ENCODE results near the gene P3H2. TPM values are rescaled to one million over a fixed set of nuclear protein-coding genes. Genes with fewer than 3 reads are reported as not detected.

P3H2 gene
- total RNA-seq, 1 experiment from 2014 or later, result 44.7 TPM

GRCh38 chr3:190116551-190117067, 4.1 kb downstream of the P3H2 start:
- peak; percentile 36 for DNase-seq
- Histone ChIP-seq H3K27me3 (ENCODE audit: control insufficient read depth, insufficient read depth, low read length) (peaks cover 11% of the 10 kb centered on the region; the same call in 1 of the 2 replicates), H3K4me3 (ENCODE audit: insufficient read depth, low read depth, low read length) (no peak overlapping the region), H3K36me3 (replicated peaks; ENCODE audit: control insufficient read depth, insufficient read depth, low read length) (no peaks in the 10 kb centered on the region)

- no peaks in the 10 kb centered on the region for H3K27me3 ChIP-seq (ENCODE audit: control insufficient read depth, insufficient read depth, low read length)
- DNase-seq, result no peak
- H3K36me3 ChIP-seq (replicated peaks; ENCODE audit: control insufficient read depth, insufficient read depth, low read length), result no peaks in the 10 kb centered on the region
- H3K4me3 ChIP-seq (ENCODE audit: insufficient read depth, low read depth, low read length), result no peak overlapping the region
Measured at GRCh38 chr3:190110826-190111225, 9.9 kb downstream of the P3H2 start.

- no peak overlapping the region for H3K4me3 ChIP-seq (ENCODE audit: insufficient read depth, low read depth, low read length)
- H3K27me3 ChIP-seq (ENCODE audit: control insufficient read depth, insufficient read depth, low read length), result no peaks in the 10 kb centered on the region
- H3K36me3 ChIP-seq (replicated peaks; ENCODE audit: control insufficient read depth, insufficient read depth, low read length), result no peaks in the 10 kb centered on the region
- DNase-seq, result no peak
Measured at GRCh38 chr3:190109441-190109840, 11.3 kb downstream of the P3H2 start.

- Histone ChIP-seq H3K27me3 (ENCODE audit: control insufficient read depth, insufficient read depth, low read length) (no peaks in the 10 kb centered on the region), H3K36me3 (replicated peaks; ENCODE audit: control insufficient read depth, insufficient read depth, low read length) (no peaks in the 10 kb centered on the region), H3K4me3 (ENCODE audit: insufficient read depth, low read depth, low read length) (no peak overlapping the region)
- no peak for DNase-seq
Measured at GRCh38 chr3:190108804-190109203, 11.9 kb downstream of the P3H2 start.

- H3K27me3 ChIP-seq (ENCODE audit: control insufficient read depth, insufficient read depth, low read length), result no peaks in the 10 kb centered on the region
- no peaks in the 10 kb centered on the region for H3K36me3 ChIP-seq (replicated peaks; ENCODE audit: control insufficient read depth, insufficient read depth, low read length)
- DNase-seq, result no peak
- H3K4me3 ChIP-seq (ENCODE audit: insufficient read depth, low read depth, low read length), result no peak overlapping the region
Measured at GRCh38 chr3:190105876-190106275, 14.8 kb downstream of the P3H2 start.

GRCh38 chr3:190101320-190102011, 19.2 kb downstream of the P3H2 start:
- no peak overlapping the region for H3K4me3 ChIP-seq (ENCODE audit: insufficient read depth, low read depth, low read length)
- no peaks in the 10 kb centered on the region for H3K27me3 ChIP-seq (ENCODE audit: control insufficient read depth, insufficient read depth, low read length)
- H3K36me3 ChIP-seq (replicated peaks; ENCODE audit: control insufficient read depth, insufficient read depth, low read length), result no peaks in the 10 kb centered on the region
- DNase-seq, result no peak

- Histone ChIP-seq H3K4me3 (ENCODE audit: insufficient read depth, low read depth, low read length) (no peak overlapping the region), H3K36me3 (replicated peaks; ENCODE audit: control insufficient read depth, insufficient read depth, low read length) (no peaks in the 10 kb centered on the region), H3K27me3 (ENCODE audit: control insufficient read depth, insufficient read depth, low read length) (no peaks in the 10 kb centered on the region)
- no peak for DNase-seq
Measured at GRCh38 chr3:190099099-190099498, 21.6 kb downstream of the P3H2 start.

- peak; percentile 64 for DNase-seq
- Histone ChIP-seq H3K36me3 (replicated peaks; ENCODE audit: control insufficient read depth, insufficient read depth, low read length) (no peaks in the 10 kb centered on the region), H3K27me3 (ENCODE audit: control insufficient read depth, insufficient read depth, low read length) (no peaks in the 10 kb centered on the region), H3K4me3 (ENCODE audit: insufficient read depth, low read depth, low read length) (no peak overlapping the region)
Measured at GRCh38 chr3:190097617-190098016, 23.1 kb downstream of the P3H2 start.

- Histone ChIP-seq H3K4me3 (ENCODE audit: insufficient read depth, low read depth, low read length) (no peak overlapping the region), H3K27me3 (ENCODE audit: control insufficient read depth, insufficient read depth, low read length) (no peaks in the 10 kb centered on the region), H3K36me3 (replicated peaks; ENCODE audit: control insufficient read depth, insufficient read depth, low read length) (no peaks in the 10 kb centered on the region)
- DNase-seq, result no peak
Measured at GRCh38 chr3:190097025-190097424, 23.7 kb downstream of the P3H2 start.

GRCh38 chr3:190096345-190096744, 24.4 kb downstream of the P3H2 start:
- no peak for DNase-seq
- Histone ChIP-seq H3K4me3 (ENCODE audit: insufficient read depth, low read depth, low read length) (no peak overlapping the region), H3K36me3 (replicated peaks; ENCODE audit: control insufficient read depth, insufficient read depth, low read length) (no peaks in the 10 kb centered on the region), H3K27me3 (ENCODE audit: control insufficient read depth, insufficient read depth, low read length) (no peaks in the 10 kb centered on the region)

- no peak for DNase-seq
- Histone ChIP-seq H3K4me3 (ENCODE audit: insufficient read depth, low read depth, low read length) (no peak overlapping the region), H3K36me3 (replicated peaks; ENCODE audit: control insufficient read depth, insufficient read depth, low read length) (no peaks in the 10 kb centered on the region), H3K27me3 (ENCODE audit: control insufficient read depth, insufficient read depth, low read length) (no peaks in the 10 kb centered on the region)
Measured at GRCh38 chr3:190094160-190094718, 26.5 kb downstream of the P3H2 start.

- Histone ChIP-seq H3K4me3 (ENCODE audit: insufficient read depth, low read depth, low read length) (no peak overlapping the region), H3K36me3 (replicated peaks; ENCODE audit: control insufficient read depth, insufficient read depth, low read length) (no peaks in the 10 kb centered on the region), H3K27me3 (ENCODE audit: control insufficient read depth, insufficient read depth, low read length) (no peaks in the 10 kb centered on the region)
- DNase-seq, result no peak
Measured at GRCh38 chr3:190092250-190092649, 28.4 kb downstream of the P3H2 start.

- no peak for DNase-seq
- H3K4me3 ChIP-seq (ENCODE audit: insufficient read depth, low read depth, low read length), result no peak overlapping the region
- H3K27me3 ChIP-seq (ENCODE audit: control insufficient read depth, insufficient read depth, low read length), result no peaks in the 10 kb centered on the region
- H3K36me3 ChIP-seq (replicated peaks; ENCODE audit: control insufficient read depth, insufficient read depth, low read length), result no peaks in the 10 kb centered on the region
Measured at GRCh38 chr3:190089711-190090110, 31.0 kb downstream of the P3H2 start.

- H3K36me3 ChIP-seq (replicated peaks; ENCODE audit: control insufficient read depth, insufficient read depth, low read length), result no peaks in the 10 kb centered on the region
- no peak overlapping the region for H3K4me3 ChIP-seq (ENCODE audit: insufficient read depth, low read depth, low read length)
- H3K27me3 ChIP-seq (ENCODE audit: control insufficient read depth, insufficient read depth, low read length), result no peaks in the 10 kb centered on the region
- DNase-seq, result no peak
Measured at GRCh38 chr3:190088890-190089289, 31.8 kb downstream of the P3H2 start.

- no peaks in the 10 kb centered on the region for H3K27me3 ChIP-seq (ENCODE audit: control insufficient read depth, insufficient read depth, low read length)
- no peaks in the 10 kb centered on the region for H3K36me3 ChIP-seq (replicated peaks; ENCODE audit: control insufficient read depth, insufficient read depth, low read length)
- DNase-seq, result peak; percentile 67
- no peak overlapping the region for H3K4me3 ChIP-seq (ENCODE audit: insufficient read depth, low read depth, low read length)
Measured at GRCh38 chr3:190086191-190086590, 34.5 kb downstream of the P3H2 start.

Data from H7 (cell line).